ENCODE measurements around the gene SOWAHC.

SOWAHC gene

DNA sequence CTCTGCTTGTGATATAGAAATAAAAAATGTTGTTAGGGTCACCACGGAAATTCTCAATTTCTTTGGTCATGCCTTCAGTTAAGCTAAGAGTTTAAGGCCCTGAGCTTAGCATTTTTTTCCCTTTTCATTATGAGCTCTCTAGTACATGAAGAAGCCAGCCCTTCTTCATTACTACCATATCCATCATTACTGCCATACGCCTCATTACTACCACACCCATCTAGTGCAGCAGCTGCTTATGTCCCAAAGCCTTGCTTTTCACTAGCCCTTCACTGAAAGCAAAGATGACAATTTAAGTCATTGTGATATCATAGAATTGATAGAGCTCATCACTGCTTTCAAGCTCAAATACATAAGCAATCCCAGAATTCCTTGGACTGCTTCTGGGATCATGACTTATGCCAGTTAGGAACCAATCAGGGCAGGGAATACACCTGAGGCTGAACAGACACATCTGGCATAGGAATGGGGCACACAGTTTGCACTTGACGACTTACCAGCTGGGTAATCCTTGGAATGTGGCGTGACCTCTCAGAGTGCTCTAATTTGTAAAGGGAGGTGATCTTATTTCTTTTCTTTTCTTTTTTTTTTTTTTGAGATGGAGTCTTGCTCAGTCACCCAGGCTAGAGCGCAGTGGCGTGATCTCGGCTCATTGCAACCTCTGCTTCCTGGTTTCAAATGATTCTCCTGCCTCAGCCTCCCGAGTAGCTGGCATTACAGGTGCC, 40.3 kb downstream of the SOWAHC start:
- Histone ChIP-seq H3K9me3 (ENCODE audit: control insufficient read depth, insufficient read depth, low read depth, low read length) (no peaks in the 10 kb centered on the region), H3K27ac (ENCODE audit: extremely low read depth, low read depth, low read length) (no peak overlapping the region), H3K4me3 (ENCODE audit: low read depth, low read length) (no peak overlapping the region), H3K4me1 (ENCODE audit: control insufficient read depth, insufficient read depth, low read length) (no peaks in the 10 kb centered on the region), H3K36me3 (ENCODE audit: control insufficient read depth in 2 of 2, insufficient read depth in 1 of 2, low read length in 2 of 2) (no peaks in the 10 kb centered on the region)
- ChIA-PET CTCF (no interaction called here), POLR2A (no interaction called here)
- TF ChIP-seq PRDM1 (tag by site-specific recombination; IDR thresholded peaks at IDR 0.05) (no peak), YY2 (tag by site-specific recombination; IDR thresholded peaks at IDR 0.05) (no peak), IKZF3 (tag by site-specific recombination; IDR thresholded peaks at IDR 0.05) (no peak), ZNF155 (tag by site-specific recombination; IDR thresholded peaks at IDR 0.05) (no peak)
- TF ChIP-seq, protein P1, sequence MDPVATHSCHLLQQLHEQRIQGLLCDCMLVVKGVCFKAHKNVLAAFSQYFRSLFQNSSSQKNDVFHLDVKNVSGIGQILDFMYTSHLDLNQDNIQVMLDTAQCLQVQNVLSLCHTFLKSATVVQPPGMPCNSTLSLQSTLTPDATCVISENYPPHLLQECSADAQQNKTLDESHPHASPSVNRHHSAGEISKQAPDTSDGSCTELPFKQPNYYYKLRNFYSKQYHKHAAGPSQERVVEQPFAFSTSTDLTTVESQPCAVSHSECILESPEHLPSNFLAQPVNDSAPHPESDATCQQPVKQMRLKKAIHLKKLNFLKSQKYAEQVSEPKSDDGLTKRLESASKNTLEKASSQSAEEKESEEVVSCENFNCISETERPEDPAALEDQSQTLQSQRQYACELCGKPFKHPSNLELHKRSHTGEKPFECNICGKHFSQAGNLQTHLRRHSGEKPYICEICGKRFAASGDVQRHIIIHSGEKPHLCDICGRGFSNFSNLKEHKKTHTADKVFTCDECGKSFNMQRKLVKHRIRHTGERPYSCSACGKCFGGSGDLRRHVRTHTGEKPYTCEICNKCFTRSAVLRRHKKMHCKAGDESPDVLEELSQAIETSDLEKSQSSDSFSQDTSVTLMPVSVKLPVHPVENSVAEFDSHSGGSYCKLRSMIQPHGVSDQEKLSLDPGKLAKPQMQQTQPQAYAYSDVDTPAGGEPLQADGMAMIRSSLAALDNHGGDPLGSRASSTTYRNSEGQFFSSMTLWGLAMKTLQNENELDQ (tag by site-specific recombination; IDR thresholded peaks at IDR 0.05; ENCODE audit: low read depth) = no peak
- TF ChIP-seq, protein P2, sequence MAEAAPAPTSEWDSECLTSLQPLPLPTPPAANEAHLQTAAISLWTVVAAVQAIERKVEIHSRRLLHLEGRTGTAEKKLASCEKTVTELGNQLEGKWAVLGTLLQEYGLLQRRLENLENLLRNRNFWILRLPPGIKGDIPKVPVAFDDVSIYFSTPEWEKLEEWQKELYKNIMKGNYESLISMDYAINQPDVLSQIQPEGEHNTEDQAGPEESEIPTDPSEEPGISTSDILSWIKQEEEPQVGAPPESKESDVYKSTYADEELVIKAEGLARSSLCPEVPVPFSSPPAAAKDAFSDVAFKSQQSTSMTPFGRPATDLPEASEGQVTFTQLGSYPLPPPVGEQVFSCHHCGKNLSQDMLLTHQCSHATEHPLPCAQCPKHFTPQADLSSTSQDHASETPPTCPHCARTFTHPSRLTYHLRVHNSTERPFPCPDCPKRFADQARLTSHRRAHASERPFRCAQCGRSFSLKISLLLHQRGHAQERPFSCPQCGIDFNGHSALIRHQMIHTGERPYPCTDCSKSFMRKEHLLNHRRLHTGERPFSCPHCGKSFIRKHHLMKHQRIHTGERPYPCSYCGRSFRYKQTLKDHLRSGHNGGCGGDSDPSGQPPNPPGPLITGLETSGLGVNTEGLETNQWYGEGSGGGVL (tag by site-specific recombination; IDR thresholded peaks at IDR 0.05) = no peak

DNA sequence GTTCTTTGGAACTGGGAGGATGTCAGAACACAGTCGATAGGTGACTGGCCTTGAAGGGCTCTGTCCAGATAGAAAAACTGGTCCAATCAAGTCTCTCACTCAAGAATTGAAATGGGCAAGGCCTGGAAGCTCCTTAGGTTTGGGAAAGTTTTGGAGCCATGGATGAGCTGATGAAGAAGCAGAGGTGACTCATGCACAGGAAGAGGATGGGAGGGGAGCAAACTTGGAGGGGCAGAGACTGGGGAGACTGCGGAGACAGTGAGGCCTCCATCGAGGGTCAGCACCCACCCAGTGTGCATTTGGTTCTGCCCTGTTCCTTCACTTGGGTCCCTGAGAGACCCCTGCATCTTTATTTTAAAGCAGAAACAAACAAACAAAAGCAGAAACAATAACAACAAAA, 41.1 kb downstream of the SOWAHC start:
- CTCF ChIA-PET = interaction anchor here (0.7 kb wide), 1 partner anchor 53 kb away, joined by 3 read pairs; no protein-coding TSS in a partner anchor
- Histone ChIP-seq H3K36me3 (ENCODE audit: control insufficient read depth in 2 of 2, insufficient read depth in 1 of 2, low read length in 2 of 2) (no peaks in the 10 kb centered on the region), H3K4me3 (ENCODE audit: low read depth, low read length) (no peak overlapping the region), H3K4me1 (ENCODE audit: control insufficient read depth, insufficient read depth, low read length) (no peaks in the 10 kb centered on the region), H3K9me3 (ENCODE audit: control insufficient read depth, insufficient read depth, low read depth, low read length) (no peaks in the 10 kb centered on the region), H3K27ac (ENCODE audit: extremely low read depth, low read depth, low read length) (no peak overlapping the region)
- TF ChIP-seq, protein P3, sequence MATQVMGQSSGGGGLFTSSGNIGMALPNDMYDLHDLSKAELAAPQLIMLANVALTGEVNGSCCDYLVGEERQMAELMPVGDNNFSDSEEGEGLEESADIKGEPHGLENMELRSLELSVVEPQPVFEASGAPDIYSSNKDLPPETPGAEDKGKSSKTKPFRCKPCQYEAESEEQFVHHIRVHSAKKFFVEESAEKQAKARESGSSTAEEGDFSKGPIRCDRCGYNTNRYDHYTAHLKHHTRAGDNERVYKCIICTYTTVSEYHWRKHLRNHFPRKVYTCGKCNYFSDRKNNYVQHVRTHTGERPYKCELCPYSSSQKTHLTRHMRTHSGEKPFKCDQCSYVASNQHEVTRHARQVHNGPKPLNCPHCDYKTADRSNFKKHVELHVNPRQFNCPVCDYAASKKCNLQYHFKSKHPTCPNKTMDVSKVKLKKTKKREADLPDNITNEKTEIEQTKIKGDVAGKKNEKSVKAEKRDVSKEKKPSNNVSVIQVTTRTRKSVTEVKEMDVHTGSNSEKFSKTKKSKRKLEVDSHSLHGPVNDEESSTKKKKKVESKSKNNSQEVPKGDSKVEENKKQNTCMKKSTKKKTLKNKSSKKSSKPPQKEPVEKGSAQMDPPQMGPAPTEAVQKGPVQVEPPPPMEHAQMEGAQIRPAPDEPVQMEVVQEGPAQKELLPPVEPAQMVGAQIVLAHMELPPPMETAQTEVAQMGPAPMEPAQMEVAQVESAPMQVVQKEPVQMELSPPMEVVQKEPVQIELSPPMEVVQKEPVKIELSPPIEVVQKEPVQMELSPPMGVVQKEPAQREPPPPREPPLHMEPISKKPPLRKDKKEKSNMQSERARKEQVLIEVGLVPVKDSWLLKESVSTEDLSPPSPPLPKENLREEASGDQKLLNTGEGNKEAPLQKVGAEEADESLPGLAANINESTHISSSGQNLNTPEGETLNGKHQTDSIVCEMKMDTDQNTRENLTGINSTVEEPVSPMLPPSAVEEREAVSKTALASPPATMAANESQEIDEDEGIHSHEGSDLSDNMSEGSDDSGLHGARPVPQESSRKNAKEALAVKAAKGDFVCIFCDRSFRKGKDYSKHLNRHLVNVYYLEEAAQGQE (tag by site-specific recombination; IDR thresholded peaks at IDR 0.05) = no peak
- TF ChIP-seq ZNF391 (tag by site-specific recombination; IDR thresholded peaks at IDR 0.05; ENCODE audit: borderline replicate concordance, low read depth) (no peak), ZNF548 (tag by site-specific recombination; IDR thresholded peaks at IDR 0.05) (no peak), ZNF585B (tag by site-specific recombination; IDR thresholded peaks at IDR 0.05) (no peak), ZNF677 (tag by site-specific recombination; IDR thresholded peaks at IDR 0.05) (no peak), FEZF1 (tag by site-specific recombination; IDR thresholded peaks at IDR 0.05) (no peak), SP3 (tag by site-specific recombination; IDR thresholded peaks at IDR 0.05) (no peak)
- TF ChIP-seq, protein P4, sequence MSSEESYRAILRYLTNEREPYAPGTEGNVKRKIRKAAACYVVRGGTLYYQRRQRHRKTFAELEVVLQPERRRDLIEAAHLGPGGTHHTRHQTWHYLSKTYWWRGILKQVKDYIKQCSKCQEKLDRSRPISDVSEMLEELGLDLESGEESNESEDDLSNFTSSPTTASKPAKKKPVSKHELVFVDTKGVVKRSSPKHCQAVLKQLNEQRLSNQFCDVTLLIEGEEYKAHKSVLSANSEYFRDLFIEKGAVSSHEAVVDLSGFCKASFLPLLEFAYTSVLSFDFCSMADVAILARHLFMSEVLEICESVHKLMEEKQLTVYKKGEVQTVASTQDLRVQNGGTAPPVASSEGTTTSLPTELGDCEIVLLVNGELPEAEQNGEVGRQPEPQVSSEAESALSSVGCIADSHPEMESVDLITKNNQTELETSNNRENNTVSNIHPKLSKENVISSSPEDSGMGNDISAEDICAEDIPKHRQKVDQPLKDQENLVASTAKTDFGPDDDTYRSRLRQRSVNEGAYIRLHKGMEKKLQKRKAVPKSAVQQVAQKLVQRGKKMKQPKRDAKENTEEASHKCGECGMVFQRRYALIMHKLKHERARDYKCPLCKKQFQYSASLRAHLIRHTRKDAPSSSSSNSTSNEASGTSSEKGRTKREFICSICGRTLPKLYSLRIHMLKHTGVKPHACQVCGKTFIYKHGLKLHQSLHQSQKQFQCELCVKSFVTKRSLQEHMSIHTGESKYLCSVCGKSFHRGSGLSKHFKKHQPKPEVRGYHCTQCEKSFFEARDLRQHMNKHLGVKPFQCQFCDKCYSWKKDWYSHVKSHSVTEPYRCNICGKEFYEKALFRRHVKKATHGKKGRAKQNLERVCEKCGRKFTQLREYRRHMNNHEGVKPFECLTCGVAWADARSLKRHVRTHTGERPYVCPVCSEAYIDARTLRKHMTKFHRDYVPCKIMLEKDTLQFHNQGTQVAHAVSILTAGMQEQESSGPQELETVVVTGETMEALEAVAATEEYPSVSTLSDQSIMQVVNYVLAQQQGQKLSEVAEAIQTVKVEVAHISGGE (tag by site-specific recombination; conservative IDR thresholded peaks at IDR 0.05; ENCODE audit: low read depth) = no peak
- POLR2A ChIA-PET = no interaction called here

Measured in HEK293 (cell line).